ENCODE data around the gene AGA.

AGA gene

GRCh38 chr4:177487977-177488376, 45.7 kb upstream of the AGA start:
- ATAC-seq, result no peak
- no peak for TF ChIP-seq PATZ1 (CRISPR knock-in tag; IDR thresholded peaks at IDR 0.05; ENCODE audit: borderline replicate concordance)
- TF ChIP-seq ZNF565 (CRISPR knock-in tag; conservative IDR thresholded peaks at IDR 0.05; ENCODE audit: low read depth), result no peak
- no peak for TF ChIP-seq ZNF8 (CRISPR knock-in tag; IDR thresholded peaks at IDR 0.05)
- no peak for TF ChIP-seq PPARA (CRISPR knock-in tag; IDR thresholded peaks at IDR 0.05; ENCODE audit: borderline replicate concordance)
- no peak for TF ChIP-seq SNAI2 (CRISPR knock-in tag; IDR thresholded peaks at IDR 0.05)
- no peak for TF ChIP-seq TOX (CRISPR knock-in tag; IDR thresholded peaks at IDR 0.05; ENCODE audit: borderline replicate concordance)
- TF ChIP-seq TSHZ2 (CRISPR knock-in tag; IDR thresholded peaks at IDR 0.05), result no peak
- TF ChIP-seq ISL1 (CRISPR knock-in tag; IDR thresholded peaks at IDR 0.05), result no peak
- no peak for TF ChIP-seq CSDC2 (CRISPR knock-in tag; IDR thresholded peaks at IDR 0.05)
- TF ChIP-seq ZFP30 (CRISPR knock-in tag; IDR thresholded peaks at IDR 0.05), result no peak
- no peak for TF ChIP-seq OSR1 (CRISPR knock-in tag; IDR thresholded peaks at IDR 0.05)
- TF ChIP-seq POU6F1 (CRISPR knock-in tag; IDR thresholded peaks at IDR 0.05; ENCODE audit: borderline replicate concordance, low read depth), result no peak
- no peak for TF ChIP-seq ZNF70 (CRISPR knock-in tag; IDR thresholded peaks at IDR 0.05)

- TF ChIP-seq TOX (CRISPR knock-in tag; IDR thresholded peaks at IDR 0.05; ENCODE audit: borderline replicate concordance), result no peak
- peak; percentile 47 for TF ChIP-seq ISL1 (CRISPR knock-in tag; IDR thresholded peaks at IDR 0.05)
- peak; percentile 55; the same call in 1 of the 2 replicates for TF ChIP-seq PATZ1 (CRISPR knock-in tag; IDR thresholded peaks at IDR 0.05; ENCODE audit: borderline replicate concordance)
- peak; percentile 54; the same call in 1 of the 2 replicates for TF ChIP-seq CREB5 (CRISPR knock-in tag; IDR thresholded peaks at IDR 0.05; ENCODE audit: low read depth)
- TF ChIP-seq ZC3H10 (CRISPR knock-in tag; IDR thresholded peaks at IDR 0.05), result 0 out of 2 replicates have a peak, but pooled peaks have one; percentile 65
- no peak for ATAC-seq
Observed at GRCh38 chr4:177485528-177485927, 43.3 kb upstream of the AGA start.

GRCh38 chr4:177484613-177485021, 42.4 kb upstream of the AGA start:
- no peak for TF ChIP-seq ZNF8 (CRISPR knock-in tag; IDR thresholded peaks at IDR 0.05)
- TF ChIP-seq CREB5 (CRISPR knock-in tag; IDR thresholded peaks at IDR 0.05; ENCODE audit: low read depth), result 0 out of 2 replicates have a peak, but pooled peaks have one; percentile 14
- no peak for TF ChIP-seq BACH2 (CRISPR knock-in tag; IDR thresholded peaks at IDR 0.05; ENCODE audit: borderline replicate concordance)
- TF ChIP-seq RARB (CRISPR knock-in tag; IDR thresholded peaks at IDR 0.05), result no peak
- TF ChIP-seq ISL1 (CRISPR knock-in tag; IDR thresholded peaks at IDR 0.05), result peak; percentile 73
- TF ChIP-seq CSDC2 (CRISPR knock-in tag; IDR thresholded peaks at IDR 0.05), result no peak
- peak; percentile 87 for ATAC-seq
